Peyer's patch (tissue), 4 donors: ENCODE data around the gene OR1F1.

Experiments used
- POLR2A ChIP-seq, 2 donors: fragments of 450-650 bp; IDR thresholded peaks; one replicate each; pipeline ENCODE4 v1.5.1; 2017; ENCODE audit warnings: antibody characterized with exemption in 2 of 2, mild to moderate bottlenecking in 2 of 2, moderate library complexity in 2 of 2
- TF ChIP-seq, protein P1 (sequence below), 6 experiments: fragments of 450-650 bp in 4 of 6; fragments of 200-600 bp in 2 of 6; sonication (generic) in 1 of 6; IDR thresholded peaks; one replicate each; pipeline ENCODE4 v1.5.1; 2017 to 2019; ENCODE audit warnings: antibody characterized with exemption in 6 of 6, mild to moderate bottlenecking in 3 of 6, moderate library complexity in 1 of 6

DNA sequence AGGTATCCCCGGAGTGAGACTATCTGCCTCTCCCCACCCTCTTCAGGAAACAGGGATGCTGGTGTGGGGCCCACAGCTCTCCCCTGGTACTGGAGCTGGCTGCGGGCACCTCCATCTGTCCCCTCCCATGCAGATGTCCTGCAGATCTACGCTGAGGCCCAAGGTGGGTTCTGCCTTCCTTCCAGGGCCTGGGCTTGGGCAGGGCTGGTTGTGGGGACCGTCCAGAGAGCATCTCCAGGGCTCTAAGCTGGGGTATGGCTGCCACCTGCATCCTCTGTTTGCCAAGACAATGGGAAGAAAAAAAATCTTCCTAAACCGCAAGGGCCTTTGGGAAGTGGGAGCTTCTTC is 40.3 kb upstream of the OR1F1 start:
- no peak for TF ChIP-seq POLR2A (IDR thresholded peaks at IDR 0.05)
- TF ChIP-seq, protein P1, sequence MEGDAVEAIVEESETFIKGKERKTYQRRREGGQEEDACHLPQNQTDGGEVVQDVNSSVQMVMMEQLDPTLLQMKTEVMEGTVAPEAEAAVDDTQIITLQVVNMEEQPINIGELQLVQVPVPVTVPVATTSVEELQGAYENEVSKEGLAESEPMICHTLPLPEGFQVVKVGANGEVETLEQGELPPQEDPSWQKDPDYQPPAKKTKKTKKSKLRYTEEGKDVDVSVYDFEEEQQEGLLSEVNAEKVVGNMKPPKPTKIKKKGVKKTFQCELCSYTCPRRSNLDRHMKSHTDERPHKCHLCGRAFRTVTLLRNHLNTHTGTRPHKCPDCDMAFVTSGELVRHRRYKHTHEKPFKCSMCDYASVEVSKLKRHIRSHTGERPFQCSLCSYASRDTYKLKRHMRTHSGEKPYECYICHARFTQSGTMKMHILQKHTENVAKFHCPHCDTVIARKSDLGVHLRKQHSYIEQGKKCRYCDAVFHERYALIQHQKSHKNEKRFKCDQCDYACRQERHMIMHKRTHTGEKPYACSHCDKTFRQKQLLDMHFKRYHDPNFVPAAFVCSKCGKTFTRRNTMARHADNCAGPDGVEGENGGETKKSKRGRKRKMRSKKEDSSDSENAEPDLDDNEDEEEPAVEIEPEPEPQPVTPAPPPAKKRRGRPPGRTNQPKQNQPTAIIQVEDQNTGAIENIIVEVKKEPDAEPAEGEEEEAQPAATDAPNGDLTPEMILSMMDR (IDR thresholded peaks at IDR 0.05): no peak
